NCI-H774 (cell line): ENCODE data around the gene TNFRSF14.

Experiments
- DNase-seq: peaks from one replicate; lab custom pipeline; 2025; lab: John Stamatoyannopoulos, UW

TNFRSF14 gene

DNA sequence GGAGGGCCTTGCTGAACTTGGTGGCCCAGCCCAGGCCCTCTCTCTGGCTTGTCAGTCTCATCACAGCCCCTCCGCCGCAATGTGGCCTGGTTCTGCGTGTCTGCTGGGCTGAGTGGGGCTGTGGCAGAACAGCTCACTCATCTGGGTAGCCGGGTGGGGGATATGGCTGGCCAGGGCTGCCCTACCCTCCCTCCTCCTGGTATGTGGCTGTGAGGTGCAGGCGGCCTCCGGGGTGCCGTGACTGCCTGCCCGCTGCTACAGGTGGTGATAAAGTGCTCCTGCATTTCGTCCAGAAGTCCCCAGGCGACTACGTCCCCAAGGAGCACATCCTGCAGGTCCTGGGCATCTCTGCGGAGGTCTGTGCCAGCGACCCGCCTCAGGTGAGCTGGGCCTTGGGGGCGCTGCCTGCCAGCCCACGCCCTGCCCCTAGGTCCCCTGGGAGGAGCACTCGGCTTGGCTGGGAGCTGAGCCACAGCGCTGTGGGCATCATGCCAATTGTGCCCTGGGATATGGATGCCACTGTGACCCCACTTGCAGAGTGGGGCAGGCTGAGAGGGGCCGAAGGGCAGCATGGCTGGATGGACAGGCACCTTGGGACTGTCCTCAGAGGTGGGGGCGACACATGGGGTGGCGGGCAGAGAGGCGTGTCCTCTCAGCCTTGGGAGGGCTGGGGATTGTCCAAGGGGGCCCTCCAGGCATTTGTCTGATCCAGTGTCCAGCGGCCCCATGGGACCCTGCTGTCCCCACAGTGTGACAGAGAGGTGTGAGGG, 32.7 kb downstream of the TNFRSF14 start:
- no peak for DNase-seq

DNA sequence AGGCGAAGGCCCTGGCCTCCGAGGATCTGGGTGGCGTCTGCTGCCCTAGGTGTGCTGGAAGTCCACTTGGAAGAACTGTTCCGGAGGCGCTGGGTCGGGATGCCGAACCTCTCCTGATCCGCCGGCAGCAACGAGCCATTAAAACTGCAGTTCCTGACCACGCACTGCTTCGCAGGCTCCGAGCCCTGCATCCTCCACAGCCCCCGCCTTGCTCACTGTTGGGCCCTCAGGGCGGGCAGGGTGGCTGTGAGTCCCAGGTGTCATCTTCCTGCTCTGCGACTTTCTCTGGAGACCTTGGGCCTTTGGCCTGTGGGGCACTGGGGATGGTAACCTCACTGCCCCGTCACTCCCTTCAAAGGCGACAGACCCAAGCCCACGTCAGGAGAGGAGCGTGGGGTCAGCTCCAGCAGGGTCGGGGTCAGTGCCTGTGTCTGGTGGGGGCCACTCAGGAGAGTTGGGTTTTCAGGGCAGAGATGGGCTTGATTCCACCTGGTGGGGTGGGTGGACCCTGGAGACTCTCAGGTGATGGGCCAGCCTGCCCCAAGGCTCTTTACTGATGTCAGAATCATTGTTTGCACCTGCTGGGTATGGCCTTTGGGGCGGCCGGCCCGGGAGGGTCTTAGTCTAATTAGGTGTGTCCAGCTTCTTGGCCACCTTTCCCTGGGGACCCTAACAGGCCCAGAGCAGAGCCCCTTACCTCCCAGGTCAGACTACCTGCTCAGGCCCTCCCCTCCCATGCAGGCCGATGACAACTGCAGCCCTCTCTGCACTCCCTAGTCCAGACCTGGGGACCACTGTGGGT, 33.5 kb downstream of the TNFRSF14 start:
- no peak for DNase-seq

DNA sequence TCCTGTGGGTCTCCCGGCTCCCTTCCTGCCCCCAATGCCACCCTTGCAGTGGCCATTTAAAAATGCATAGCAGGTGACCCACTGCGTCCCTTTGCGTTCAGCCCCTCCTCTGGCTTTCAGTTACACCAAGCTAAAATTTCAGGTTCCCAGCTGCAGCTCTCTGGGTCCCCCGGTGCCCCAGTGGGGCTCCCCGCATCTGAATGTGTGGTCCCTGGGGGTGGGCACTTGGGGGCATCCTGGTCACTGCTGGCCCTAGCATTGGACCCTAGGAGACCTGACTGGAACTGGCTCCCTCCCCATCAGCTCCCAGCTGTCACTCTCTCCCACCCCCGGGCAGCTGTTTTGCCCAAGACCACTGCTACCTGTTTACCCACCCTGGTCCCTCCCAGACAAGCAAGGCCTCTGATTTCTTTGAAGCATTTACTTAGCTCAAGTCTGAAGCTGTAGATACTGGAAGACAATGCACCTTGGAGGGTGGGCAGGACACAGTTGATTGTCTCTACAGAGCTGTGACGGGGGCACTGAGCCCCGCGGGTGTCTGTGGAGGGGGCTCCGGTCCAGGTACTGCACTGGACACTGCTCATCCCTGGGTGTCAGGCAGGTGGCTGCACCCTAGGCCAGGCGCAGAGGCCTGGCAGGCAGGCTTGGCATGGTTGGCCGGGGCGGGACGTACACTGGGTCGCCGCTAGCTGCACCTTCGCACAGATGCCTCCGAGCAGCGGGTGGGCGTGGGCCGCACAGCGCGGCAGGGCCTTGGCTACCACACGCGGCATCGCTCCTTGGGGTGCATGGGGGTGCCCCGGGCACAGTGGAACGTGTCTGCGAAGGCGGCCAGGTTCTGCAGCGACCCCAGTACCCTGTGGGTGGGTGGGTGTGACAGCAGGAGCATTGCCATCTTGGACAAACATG, 34.3 kb downstream of the TNFRSF14 start:
- no peak for DNase-seq

DNA sequence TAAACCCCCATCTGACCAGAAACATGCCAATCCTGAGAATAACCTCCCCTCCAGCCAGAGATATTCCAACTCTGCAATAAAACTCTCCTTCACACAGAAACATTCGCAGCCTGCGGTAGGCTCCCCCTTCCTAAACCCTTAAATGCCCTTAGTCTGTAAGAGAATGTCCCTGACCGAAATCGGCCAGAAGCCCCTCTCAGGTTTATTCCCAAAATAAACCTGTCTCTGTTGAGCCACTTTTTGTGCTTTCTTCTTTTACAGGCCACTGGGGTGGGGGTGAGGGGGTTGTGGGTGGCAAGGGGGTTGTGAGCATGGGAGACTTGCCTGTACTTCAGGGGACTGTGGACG, 35.0 kb downstream of the TNFRSF14 start:
- no peak for DNase-seq

DNA sequence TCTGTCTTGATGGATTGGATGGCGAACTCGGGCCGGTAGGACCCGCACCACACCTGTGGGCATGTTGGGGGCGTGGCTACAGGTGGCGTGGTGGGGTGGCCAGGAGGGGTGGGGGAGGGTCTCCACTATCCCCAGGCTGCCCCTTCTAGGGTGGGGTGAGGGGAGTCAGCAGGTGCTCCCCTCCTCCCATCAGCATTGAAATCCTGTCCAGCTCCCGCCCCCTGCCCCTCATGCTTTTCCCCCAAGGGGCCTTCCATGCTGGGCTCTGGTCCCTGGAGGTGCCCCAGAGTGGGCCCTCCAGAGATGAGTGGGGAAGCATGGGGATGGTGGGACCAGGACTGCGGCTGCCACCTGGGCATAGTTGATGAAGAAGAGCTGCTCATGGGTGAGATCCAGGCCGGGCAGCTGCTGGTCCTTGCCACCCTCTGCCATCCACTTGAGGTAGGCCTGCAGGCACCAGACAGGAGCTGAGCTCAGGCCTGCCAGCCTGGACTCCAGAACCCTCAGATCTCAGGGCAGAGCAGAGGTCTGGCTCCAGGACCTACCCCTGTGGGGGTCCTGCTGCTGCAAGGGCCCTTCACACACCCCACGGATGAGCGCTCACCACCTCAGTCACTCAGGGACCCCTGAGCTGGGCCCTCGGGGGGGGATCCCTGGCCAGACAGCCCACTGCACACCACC, 35.5 kb downstream of the TNFRSF14 start:
- no peak for DNase-seq

DNA sequence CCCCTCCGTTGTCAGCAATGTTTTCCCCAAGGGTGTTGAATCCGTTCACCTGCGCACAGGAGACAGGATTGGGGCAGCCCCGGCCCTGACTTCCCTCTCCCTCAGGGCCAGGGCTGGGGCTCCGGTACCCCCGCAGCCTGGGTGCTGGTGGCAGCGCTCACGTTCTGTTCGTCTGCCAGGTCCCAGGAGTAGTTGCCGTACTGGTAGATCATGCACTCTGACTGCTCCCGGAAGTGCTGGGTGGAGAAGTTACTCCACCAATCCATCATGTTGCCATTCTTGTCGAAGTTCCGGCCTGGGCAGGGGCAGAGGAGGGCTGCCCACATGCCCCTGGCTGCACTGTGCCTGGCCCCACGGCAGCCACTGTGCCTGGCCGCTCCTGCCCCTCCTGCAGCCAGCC, 36.5 kb downstream of the TNFRSF14 start:
- DNase-seq: no peak

DNA sequence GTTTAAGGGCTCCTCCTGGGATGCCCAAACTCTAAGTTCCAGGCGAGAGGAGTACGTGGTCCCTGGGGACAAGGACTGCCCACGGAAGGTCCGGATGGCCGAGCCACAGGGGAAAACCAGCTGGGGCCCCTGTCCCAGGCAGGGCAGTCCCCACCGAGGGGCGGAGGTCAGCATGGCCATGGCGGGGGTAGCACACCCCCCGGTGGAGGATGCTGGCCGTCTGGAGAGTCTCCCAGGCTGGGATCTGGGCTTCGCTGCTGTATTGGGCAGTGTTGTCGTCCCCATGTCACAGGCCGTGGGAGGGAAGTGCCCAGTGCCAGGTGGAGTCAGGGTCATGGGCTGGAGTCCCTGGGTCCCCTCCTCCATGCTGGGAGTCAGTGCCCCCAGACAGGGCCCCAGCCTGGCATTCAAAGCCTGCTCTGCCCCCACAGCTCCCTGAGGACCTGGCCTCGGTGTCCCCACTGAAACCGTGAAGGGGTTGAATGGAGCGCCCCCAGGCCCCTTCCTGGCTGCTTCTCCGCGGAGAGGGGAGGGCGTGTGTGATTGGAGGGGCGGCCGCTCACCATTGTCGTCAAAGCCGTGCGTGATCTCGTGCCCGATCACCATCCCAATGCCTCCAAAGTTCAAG, 37.2 kb downstream of the TNFRSF14 start:
- no peak for DNase-seq

DNA sequence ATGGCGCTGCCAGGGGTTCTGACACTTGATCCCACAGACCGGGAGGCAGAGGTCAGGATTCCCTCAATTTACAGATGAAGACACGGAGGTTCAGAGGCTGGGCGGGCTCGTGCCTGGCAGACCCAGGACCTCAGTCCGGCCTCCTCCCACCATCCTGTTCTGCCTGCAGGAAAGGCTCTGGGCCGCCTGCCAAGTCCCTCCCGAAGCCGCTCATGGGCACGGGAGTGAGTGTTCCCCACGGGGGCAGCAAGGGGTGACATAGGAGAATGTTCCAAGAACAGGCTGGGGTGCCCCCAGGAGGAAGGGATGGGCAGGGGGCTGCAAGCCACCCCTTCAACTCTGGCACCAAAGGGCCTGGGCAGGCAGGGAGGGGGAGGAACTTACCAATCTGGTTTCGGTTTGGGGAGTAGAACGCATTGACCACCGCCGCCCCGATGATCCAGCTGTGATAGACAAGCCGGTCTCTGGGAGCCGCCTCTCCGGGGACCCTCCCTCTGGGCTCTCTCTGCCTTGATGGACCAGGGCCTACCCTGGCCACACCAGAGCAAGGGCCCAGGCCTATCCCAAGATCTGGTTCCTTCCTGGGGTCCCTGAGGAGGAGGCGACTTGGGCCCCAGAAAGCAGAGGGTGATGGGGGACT, 38.0 kb downstream of the TNFRSF14 start:
- no peak for DNase-seq

DNA sequence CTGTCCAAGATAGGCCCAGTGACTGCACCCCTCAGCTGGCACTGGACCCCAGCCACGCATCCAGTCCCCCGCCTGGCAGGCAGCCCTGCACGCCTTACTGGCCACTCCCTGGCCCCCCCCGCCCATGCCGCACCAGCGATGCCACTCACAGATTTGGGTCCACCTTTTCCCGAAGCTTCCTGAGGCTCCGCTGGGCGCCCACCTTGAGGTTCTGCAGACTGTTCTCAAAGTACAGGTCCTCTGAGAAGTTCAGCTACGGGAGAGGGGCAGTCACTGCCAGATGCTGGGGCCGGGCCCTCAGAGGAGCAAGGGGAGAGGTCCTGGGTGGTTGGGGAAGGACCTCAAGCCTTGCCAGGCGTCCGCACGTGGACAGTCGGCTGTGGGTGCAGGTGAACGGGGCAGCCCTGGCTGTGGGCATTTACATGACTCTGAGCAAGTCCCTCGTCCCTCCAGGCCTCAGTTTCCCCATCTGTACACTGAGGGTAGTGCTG, 38.5 kb downstream of the TNFRSF14 start:
- no peak for DNase-seq

DNA sequence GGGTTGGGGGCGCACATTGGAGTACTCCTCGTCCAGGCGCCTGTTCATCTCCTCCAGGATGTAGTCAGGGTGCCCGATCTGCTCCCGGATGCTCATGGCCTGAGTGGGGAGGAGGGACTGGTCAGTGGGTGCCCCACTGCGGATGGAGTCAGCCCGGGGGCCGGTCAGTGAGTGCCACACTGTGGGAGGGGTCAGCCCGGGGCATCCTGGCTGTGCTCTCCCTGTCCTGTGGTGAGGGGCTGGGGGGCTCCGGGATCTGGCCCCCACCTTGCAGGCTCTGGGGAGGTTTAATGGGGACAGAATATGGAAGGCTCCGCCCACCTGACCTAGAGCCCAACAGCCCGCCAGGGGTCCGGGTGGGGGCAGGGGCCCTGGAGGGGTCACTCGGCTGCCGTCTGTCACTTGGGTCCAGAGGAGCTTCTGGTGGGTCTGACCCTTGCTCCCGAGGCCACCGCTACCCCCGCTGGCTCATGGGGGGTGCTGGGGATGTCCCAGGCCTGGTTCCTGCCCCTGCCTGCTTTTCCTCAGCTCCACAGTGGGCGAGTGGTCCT, 39.2 kb downstream of the TNFRSF14 start:
- no peak for DNase-seq

DNA sequence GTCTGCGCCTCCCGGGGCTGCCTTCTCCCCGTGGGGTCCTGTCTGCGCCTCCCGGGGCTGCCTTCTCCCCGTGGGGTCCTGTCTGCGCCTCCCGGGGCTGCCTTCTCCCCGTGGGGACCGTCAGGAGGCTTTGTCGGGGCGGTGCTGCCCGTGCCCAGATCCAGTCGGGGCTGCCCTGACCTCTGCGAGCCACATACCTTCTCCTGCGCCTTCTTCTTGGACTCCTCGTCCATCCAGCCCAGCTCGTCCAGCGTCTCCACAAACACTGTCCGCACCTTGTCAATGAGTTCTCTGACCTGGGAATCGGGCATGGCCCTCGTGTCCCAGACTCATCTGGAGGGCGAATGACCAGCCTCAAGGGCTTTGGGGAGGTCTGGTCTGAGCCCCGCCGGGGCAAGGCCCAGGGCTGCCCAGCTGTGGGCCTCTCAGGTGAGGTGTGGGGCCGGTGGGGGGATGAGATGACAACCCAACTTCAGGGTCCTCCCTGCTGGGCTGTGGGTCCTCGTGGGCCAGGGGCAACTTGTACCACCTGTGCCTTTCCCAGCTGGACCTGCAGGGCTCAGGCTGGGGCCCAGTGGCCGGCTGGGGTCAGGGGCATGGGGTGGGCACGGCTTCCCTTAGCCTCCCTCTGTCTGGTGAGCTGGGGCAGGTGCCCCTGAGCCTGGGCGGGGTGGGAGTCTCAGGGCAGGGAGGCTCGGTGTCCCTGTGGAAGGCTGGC, 39.8 kb downstream of the TNFRSF14 start:
- DNase-seq: no peak

DNA sequence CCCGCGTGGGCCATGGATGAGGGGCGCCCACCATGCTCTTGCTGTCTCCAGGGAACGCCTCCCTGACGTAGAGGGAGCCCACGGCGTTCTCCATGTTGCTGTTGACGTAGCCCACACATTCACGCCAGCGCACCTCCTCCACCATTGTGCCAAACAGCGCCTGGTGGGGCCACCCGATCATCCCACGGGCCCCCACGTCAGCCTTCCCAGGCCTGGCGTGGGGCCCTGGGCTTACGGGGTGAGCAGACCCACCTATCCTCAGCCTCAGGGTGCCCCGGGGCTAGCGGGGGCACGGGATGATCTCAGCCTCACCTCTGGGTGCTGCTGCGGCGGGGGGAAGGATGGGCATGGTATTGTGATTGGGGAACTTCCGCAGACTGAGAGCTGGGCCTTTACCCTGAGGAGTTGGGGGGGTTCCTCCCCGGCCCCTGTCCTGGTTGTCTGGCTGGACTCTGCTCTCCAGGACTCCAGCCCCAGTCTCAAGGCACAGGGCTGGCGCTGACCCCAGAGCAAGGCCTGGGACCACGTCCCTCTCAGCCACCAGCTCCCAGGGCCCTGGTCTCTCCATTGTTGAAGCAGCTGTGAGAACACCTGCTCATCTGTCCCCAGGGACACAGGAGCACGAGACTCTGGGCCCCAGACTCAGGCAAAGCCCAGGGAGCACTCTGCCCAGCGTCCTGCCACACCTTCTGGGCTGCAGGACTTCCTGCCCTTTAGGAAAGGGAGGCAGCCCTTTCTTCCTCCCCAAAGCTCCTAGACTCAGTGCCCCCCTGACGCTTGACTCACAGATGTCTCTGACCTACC, 40.6 kb downstream of the TNFRSF14 start:
- DNase-seq: no peak

DNA sequence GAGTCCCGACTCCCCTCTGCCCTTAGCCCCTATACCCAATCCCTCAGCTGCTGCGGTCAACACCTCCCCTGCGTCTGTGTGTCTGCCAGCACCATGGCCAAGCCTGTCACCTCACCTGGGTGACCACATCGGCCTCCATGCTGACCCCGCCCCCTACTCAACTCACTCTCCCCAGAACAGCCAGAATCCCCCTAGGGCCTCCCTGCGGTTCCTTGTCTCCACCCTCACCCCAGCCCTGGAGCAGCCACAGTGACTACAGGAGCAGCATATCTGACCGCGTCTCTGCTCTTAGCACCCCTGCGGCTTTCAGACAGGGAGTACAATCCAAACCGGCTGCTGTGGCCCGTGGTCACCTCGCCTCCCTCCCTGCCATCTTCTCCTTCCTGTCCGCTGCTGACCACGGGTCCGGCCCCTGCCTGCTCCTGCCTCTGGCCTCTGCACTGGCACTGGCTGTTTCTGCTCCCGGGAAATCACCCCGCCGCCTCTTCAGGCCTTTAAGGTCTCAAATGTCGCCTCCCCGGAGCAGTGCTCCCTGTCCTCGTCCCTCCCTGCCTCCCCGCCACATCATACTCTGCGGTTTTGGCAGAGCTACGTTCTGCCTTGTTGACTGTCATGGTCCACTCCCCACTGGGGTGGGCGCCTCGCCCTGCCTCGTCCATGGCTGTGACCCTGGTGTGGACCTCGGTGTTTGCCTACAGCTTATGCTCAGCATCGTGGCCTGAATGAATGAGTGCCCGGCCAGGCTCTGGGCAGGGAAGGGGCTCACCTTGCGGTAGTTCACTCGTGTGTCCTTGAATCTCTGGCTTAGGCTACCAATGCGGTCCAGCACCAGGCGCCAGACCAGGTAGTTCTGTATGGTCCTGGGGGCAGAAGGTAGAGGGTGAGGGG, 41.5 kb downstream of the TNFRSF14 start:
- DNase-seq: no peak

DNA sequence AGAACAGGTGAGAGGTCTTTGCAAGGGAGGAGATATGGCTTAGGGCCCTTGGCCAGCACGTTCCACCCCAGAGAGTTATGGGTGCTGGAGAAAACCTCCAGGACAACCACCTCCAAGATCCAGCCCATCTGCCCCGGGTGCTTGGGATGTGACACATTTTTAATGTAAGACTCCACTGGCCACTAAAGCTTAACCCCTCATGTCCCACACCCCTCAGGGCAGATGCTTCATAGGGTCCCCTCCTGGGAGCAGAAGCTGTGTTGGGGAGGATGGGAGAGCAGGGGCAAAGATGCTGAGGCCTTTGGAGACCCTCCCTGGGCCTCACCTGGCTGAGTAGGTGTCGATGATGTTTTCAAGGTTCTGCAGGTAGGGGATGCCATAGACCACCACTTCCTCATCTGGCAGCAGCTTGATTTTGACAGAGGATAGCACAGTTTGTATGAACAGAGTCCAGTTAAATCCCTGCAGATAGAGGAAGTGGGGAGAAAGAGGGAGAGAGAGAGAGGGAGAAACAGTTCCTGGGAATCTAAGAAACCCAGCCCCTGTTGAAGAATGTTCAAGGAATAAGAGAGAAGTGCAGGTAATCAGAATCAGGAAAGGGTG, 42.3 kb downstream of the TNFRSF14 start:
- no peak for DNase-seq

DNA sequence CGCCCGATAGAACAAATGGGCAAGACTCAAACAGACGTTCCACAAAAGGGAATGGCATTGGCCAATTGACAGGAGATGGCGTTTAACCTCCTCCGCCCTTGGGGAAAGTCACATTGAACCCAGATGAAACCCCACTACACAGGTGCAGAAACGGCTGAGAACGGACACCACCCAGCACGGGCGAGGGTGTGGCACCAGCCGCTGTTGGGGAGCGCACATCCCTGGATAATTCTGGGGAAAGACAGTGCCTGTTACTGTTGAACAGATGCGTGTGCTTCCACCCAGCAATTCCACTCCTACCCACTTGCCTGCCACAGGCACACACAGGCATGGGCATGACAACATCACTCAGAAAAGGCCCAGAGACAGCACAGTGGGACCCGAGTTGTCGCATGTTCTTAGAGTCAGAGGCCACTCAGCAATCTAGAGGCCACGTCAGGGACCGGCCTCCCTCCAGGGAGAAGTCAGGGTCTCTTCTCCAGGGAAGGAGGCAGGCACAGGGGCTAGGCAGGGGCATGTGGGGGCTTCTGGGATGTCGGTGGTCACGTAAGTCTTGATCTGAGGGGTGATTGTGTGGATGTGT, 45.6 kb downstream of the TNFRSF14 start:
- DNase-seq: no peak

DNA sequence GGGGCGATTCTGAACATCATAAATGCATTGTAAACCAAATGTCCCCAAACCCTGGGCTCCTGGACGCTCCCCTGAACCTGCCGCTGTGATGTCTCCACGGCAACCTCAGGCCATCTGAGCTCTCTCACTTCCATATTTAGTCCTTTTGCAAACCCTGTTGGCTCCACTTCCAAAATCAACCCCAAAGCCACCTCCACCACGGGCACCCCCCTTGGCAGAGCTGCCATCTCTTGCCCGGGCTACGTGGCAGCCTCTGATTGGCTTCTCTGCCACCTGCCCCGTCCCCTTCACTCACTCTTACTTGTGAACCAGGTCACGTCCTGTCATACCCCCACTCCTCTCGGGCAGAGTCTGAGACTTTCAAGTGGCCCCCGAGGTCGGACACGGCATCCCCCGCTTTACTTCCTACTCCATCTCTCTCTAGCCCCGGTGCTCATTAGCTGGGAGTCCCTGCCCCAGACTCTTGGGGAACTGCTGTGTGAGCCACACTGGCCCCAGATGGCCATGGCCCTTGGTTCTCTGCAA, 46.2 kb downstream of the TNFRSF14 start:
- DNase-seq: no peak
